ENCODE measurements around the gene TRUB2.

Gene TRUB2

GRCh38 chr9:128258326-128258725, 63.9 kb downstream of the TRUB2 start:
- H3K4me3 ChIP-seq (ENCODE audit: low read depth, low read length): no peak overlapping the region
- TF ChIP-seq, protein P1, sequence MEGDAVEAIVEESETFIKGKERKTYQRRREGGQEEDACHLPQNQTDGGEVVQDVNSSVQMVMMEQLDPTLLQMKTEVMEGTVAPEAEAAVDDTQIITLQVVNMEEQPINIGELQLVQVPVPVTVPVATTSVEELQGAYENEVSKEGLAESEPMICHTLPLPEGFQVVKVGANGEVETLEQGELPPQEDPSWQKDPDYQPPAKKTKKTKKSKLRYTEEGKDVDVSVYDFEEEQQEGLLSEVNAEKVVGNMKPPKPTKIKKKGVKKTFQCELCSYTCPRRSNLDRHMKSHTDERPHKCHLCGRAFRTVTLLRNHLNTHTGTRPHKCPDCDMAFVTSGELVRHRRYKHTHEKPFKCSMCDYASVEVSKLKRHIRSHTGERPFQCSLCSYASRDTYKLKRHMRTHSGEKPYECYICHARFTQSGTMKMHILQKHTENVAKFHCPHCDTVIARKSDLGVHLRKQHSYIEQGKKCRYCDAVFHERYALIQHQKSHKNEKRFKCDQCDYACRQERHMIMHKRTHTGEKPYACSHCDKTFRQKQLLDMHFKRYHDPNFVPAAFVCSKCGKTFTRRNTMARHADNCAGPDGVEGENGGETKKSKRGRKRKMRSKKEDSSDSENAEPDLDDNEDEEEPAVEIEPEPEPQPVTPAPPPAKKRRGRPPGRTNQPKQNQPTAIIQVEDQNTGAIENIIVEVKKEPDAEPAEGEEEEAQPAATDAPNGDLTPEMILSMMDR (IDR thresholded peaks at IDR 0.05; ENCODE audit: control insufficient read depth, extremely low read depth, insufficient read depth): no peak
- DNase-seq (ENCODE audit: low read depth): no peak

- TF ChIP-seq, protein P1 (IDR thresholded peaks at IDR 0.05; ENCODE audit: control insufficient read depth, extremely low read depth, insufficient read depth): no peak
- no peak overlapping the region for H3K4me3 ChIP-seq (ENCODE audit: low read depth, low read length)
- DNase-seq (ENCODE audit: low read depth): no peak
Observed at GRCh38 chr9:128257907-128258306, 64.3 kb downstream of the TRUB2 start.

DNA sequence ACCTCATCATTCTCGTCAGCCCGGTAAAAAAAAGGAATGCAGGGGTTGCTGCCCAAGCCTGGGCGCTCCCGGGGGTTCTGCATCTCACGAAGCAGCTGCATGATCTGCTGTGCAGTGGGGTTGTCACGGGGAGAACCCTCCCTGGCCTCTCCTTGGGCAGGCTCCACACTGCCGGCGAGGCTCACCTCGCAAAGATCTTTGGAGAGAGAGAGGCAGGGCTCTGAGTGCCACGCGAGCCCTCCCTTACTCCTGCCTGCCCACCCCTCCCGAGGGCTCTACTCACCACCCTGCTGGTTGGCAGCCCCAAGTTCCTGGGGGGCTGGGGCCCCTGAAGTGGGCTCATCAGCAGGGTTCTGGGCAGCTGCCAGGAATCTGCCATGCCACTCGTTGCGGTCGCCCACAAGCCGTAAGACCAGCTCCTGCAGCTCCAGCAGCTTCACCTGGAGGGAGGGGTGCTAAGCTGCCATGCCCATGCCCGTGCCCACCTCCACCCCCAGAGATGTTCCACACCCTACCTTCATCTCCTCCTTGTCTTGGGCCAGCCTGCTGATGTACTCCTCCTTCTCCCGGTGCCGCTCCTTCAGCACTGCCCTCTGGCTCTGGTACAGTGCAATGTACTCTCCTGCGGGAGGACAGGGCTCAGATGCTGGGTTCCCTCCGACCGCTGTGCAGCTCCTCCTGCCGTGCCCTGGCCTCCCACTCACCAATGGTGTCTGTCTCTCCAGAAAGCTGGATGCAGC, 65.0 kb downstream of the TRUB2 start:
- DNase-seq (ENCODE audit: low read depth): no peak
- TF ChIP-seq, protein P1 (IDR thresholded peaks at IDR 0.05; ENCODE audit: control insufficient read depth, extremely low read depth, insufficient read depth): no peak
- H3K4me3 ChIP-seq (ENCODE audit: low read depth, low read length): no peak overlapping the region

Data from LNCaP clone FGC (cell line).